Thoracic aorta (tissue), 2 donors: ENCODE results near the gene TRIM51. TPM values are rescaled to one million over a fixed set of nuclear protein-coding genes. Genes with fewer than 3 reads are reported as not detected.
"Not testable (repeated sequence)": the region's sequence is repeated elsewhere in the genome, so short reads cannot be mapped to it uniquely, and the experiment has no call there.

Experiments used
- ATAC-seq: fragments of 150-250 bp; one replicate; pipeline ENCODE4 v1.8.0; 2017; ENCODE audit warnings: low read depth; ENCODE audit not compliant: insufficient number of reproducible peaks, low FRiP score
- DNase-seq: peaks from one replicate; pipeline ENCODE4 v3.0.0-alpha.2; 2020; ENCODE audit warnings: low spot score
- H3K27ac ChIP-seq, 2 donors: fragments of 200-600 bp; sonication (generic); 1 replicate in 1 of 2; 2 replicates in 1 of 2; pipeline ENCODE4 v1.5.1; 2016; ENCODE audit warnings: mild to moderate bottlenecking in 2 of 2, moderate library complexity in 2 of 2
- H3K27me3 ChIP-seq: fragments of 200-600 bp; sonication (generic); replicated peaks from 2 replicates; pipeline ENCODE4 v1.6.0; 2016; ENCODE audit warnings: mild to moderate bottlenecking; ENCODE audit not compliant: insufficient read depth
- H3K36me3 ChIP-seq: fragments of 200-600 bp; sonication (generic); one replicate; pipeline ENCODE4 v1.5.1; 2016
- H3K4me1 ChIP-seq, 2 donors: fragments of 200-600 bp; sonication (generic); 1 replicate in 1 of 2; 2 replicates in 1 of 2; pipeline versions ENCODE4 v1.5.1 to v1.6.0; 2016; ENCODE audit warnings: low read depth in 2 of 2, mild to moderate bottlenecking in 1 of 2; ENCODE audit not compliant: control insufficient read depth in 1 of 2
- H3K4me3 ChIP-seq: fragments of 200-600 bp; sonication (generic); 2 replicates; pipeline ENCODE4 v1.5.1; 2016; ENCODE audit warnings: mild to moderate bottlenecking
- H3K9me3 ChIP-seq: fragments of 200-600 bp; sonication (generic); 2 replicates; pipeline ENCODE4 v1.5.1; 2016
- CTCF ChIP-seq: fragments of 200-600 bp; sonication (generic); IDR thresholded peaks from one replicate; pipeline ENCODE4 v1.5.1; 2019; ENCODE audit warnings: antibody characterized with exemption
- total RNA-seq, 2 donors: library from RNA; depleted of rRNA; stranded (reverse); fragments of >200 nt; gene quantifications; one replicate each; pipeline versions ENCODE4 v1.1.0 to v1.2.3, GENCODE V29; 2016

The TRIM51 gene
- total RNA-seq, 2 donors from 2014 or later = not detected

- no peak for TF ChIP-seq CTCF
- Histone ChIP-seq H3K4me3 (no peak overlapping the region), H3K36me3 (no peaks in the 10 kb centered on the region), H3K9me3 (no peaks in the 10 kb centered on the region), H3K4me1 (no peaks in the 10 kb centered on the region), H3K27ac (no peak overlapping the region), H3K27me3 (no peaks in the 10 kb centered on the region)
- DNase-seq = no peak
- ATAC-seq = no peak
Measured at GRCh38 chr11:55854704-55855103, 28.4 kb upstream of the TRIM51 start.

DNA sequence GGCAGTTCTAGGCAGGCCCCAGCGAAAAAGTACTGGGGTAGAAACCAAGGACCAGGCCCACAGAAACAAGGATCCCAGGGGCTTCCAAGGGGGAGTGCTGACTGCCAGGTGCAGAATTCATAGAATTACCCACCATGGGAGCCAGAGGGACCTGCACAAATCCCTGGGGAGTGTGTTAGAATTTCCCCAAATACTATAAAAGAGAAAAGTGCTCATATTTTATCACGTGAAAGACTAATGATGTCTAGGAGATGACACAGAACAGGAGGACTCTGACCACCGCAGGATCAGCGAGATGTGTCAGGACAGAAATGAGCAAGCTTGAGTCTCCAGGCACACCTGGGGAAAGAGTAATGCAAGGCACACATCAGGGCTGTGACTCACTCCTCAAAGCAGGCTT lies 15.7 kb upstream of the TRIM51 start:
- not testable (repeated sequence) for ATAC-seq, H3K27ac ChIP-seq, H3K27me3 ChIP-seq

DNA sequence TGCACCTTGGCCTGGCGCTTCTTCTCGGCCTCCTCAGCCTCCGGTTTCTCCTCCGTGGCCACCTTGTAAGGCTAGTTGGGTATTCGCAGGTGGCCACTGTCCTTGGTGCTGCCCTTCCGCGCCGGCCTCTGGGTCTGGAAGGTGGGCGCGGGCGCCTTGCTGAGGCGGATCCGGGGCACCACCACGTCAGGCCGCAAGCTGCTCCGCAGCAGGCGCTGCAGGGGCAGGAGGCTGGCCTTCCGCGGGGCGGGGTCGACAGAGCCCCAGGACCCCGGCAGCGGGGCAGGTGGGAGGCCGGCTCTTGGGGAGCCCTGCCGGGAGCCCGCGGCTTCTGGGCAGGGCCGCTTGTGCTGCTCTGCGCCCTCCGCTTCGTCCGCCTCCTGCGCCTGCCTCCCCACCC lies 10.4 kb upstream of the TRIM51 start:
- H3K36me3 ChIP-seq, H3K4me1 ChIP-seq, H3K27ac ChIP-seq, DNase-seq, H3K9me3 ChIP-seq, ATAC-seq, H3K4me3 ChIP-seq, H3K27me3 ChIP-seq: not testable (repeated sequence)

More for the DNA sequence above, 15.7 kb upstream of the TRIM51 start:
- DNase-seq, H3K4me1 ChIP-seq, H3K9me3 ChIP-seq, H3K4me3 ChIP-seq, H3K36me3 ChIP-seq: not testable (repeated sequence)

DNA sequence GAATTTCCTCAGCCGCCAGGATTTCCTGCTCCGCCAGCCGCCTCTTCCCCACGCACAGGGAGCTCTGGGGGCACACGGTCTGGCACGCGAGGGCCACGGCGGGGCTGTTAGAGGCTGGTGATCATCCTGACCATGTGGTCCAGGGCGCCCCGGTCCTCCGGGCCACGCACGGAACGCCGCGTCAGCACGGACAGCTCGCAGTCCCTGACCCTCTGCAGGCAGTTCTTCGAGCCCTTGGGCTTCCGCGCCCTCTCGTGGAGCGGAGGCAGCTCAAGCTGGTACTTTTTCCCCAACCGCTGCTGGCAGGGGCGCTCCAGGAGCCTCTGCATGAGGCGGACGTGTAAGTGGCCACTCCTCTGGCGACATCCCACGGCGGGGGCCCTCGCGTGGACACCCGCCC lies 10.0 kb upstream of the TRIM51 start:
- not testable (repeated sequence) for H3K36me3 ChIP-seq, ATAC-seq, H3K27me3 ChIP-seq, H3K9me3 ChIP-seq, H3K4me1 ChIP-seq, H3K27ac ChIP-seq, H3K4me3 ChIP-seq, DNase-seq

- H3K4me3 ChIP-seq, H3K27me3 ChIP-seq, H3K9me3 ChIP-seq, H3K4me1 ChIP-seq, H3K36me3 ChIP-seq, DNase-seq, H3K27ac ChIP-seq, ATAC-seq: not testable (repeated sequence)
Measured at GRCh38 chr11:55884995-55885394, 1.9 kb downstream of the TRIM51 start.

DNA sequence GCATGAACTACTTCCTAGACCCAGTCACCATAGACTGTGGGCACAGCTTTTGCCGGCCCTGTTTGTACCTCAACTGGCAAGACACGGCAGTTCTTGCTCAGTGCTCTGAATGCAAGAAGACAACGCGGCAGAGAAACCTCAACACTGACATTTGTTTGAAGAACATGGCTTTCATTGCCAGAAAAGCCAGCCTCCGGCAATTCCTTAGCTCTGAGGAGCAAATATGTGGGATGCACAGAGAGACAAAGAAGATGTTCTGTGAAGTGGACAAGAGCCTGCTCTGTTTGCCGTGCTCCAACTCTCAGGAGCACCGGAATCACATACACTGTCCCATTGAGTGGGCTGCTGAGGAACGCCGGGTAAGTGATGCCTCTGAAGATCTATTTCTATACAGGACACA lies 2.4 kb downstream of the TRIM51 start:
- H3K27ac ChIP-seq, H3K9me3 ChIP-seq, H3K27me3 ChIP-seq: not testable (repeated sequence)

DNA sequence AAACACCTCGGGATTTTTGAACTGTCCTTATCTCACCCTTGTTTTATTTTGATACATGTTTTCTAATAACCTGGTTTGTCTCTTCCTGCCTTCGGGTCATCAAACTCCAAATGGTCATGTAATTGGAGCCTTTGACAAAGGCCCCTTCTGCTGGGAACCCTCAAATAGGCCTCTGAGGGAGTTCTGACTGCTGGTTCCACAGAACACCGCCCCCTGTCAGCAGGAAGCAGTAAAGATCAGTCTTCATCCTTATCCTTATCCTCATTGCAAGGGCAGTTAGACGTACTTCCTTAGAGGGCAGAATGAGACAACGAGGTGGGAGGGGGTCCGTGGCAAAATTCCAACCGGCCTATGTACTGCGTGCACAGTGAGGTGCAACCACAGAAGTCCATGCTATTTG lies 12.1 kb downstream of the TRIM51 start:
- Histone ChIP-seq H3K27ac (no peak overlapping the region), H3K27me3 (no peaks in the 10 kb centered on the region), H3K4me3 (no peak overlapping the region), H3K36me3 (no peaks in the 10 kb centered on the region), H3K9me3 (no peaks in the 10 kb centered on the region), H3K4me1 (no peaks in the 10 kb centered on the region)
- TF ChIP-seq CTCF = no peak
- DNase-seq (no peak), ATAC-seq (no peak)

More for the DNA sequence above, 2.4 kb downstream of the TRIM51 start:
- H3K4me1 ChIP-seq, H3K36me3 ChIP-seq, DNase-seq, ATAC-seq, H3K4me3 ChIP-seq: not testable (repeated sequence)

DNA sequence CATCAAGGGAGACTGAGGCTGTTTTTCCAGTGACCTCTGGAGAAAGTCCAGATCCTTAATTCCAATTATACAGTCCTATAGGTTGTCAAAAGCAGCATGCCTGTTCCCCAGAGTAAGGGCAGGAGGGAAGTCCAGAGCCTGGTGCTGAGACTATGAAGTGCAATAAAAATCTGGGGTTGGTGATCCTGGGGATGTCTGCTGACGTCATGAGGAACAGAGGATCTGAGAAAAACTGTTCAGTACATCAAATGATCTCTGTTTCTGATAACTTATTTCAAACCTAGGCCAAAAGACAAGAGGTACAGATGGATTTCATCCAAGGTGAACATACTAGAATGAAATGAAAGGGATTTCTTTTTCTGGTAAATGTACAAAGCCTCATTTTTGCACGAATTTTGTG lies 19.2 kb downstream of the TRIM51 start:
- no peak for TF ChIP-seq CTCF
- no peak overlapping the region for H3K4me3 ChIP-seq
- ATAC-seq = no peak

More for the DNA sequence above, 19.2 kb downstream of the TRIM51 start:
- no peak overlapping the region for H3K27ac ChIP-seq
- H3K36me3 ChIP-seq = no peaks in the 10 kb centered on the region
- H3K4me1 ChIP-seq = no peaks in the 10 kb centered on the region
- no peaks in the 10 kb centered on the region for H3K9me3 ChIP-seq
- H3K27me3 ChIP-seq = no peaks in the 10 kb centered on the region
- no peak for DNase-seq
